Upper lobe of right lung (tissue), 1 donor: Measurements from ENCODE around the gene ACOXL. TPM values are rescaled to one million over a fixed set of nuclear protein-coding genes. Genes with fewer than 3 reads are reported as not detected.

ENCODE experiments used
- ATAC-seq: fragments of 200-7000 bp; cut with Tn5 transposase; one replicate; pipeline ENCODE4 v1.9.1; 2020; ENCODE audit warnings: mild to moderate bottlenecking, moderate library complexity
- DNase-seq: peaks from one replicate; pipeline ENCODE4 v3.0.0-alpha.2; 2020
- H3K27ac ChIP-seq: fragments of 200-600 bp; one replicate; pipeline ENCODE4 v1.8.0; 2022
- H3K27me3 ChIP-seq: fragments of 200-600 bp; one replicate; pipeline ENCODE4 v1.8.0; 2022; ENCODE audit warnings: mild to moderate bottlenecking
- H3K36me3 ChIP-seq: fragments of 200-600 bp; one replicate; pipeline ENCODE4 v1.8.0; 2022
- H3K4me1 ChIP-seq: fragments of 200-600 bp; one replicate; pipeline ENCODE4 v1.8.0; 2022
- H3K4me3 ChIP-seq: fragments of 200-600 bp; one replicate; pipeline ENCODE4 v1.8.0; 2022; ENCODE audit warnings: mild to moderate bottlenecking
- H3K9me3 ChIP-seq: fragments of 200-600 bp; one replicate; pipeline ENCODE4 v1.8.0; 2022
- CTCF ChIP-seq: fragments of 200-600 bp; IDR thresholded peaks from one replicate; pipeline ENCODE4 v1.8.0; 2022; ENCODE audit warnings: antibody characterized with exemption
- intact Hi-C: fragments of 100-400 bp; cut with DNase I; formaldehyde crosslinking; loops from one replicate; pipeline ENCODE4 v1.11.0; 2022
- total RNA-seq: library from RNA; stranded (reverse); fragmentation: NEBNext Ultra II Directional; extraction: Animal tissue kit (Norgen Biotek cat#: 25700); gene quantifications from one replicate; pipeline ENCODE4 v1.2.1, GENCODE V29; 2021
- donor health status: DM: no; HTN: yes; CAD: no; lungs with severe emphysema.

The ACOXL gene
- total RNA-seq, 1 donor from 2014 or later, result 47.5 TPM

GRCh38 chr2:111116011-111116746 is 383.8 kb downstream of the ACOXL start:
- no peak overlapping the region for H3K4me3 ChIP-seq
- H3K9me3 ChIP-seq, result no peaks in the 10 kb centered on the region
- H3K27me3 ChIP-seq, result peaks cover 4% of the 10 kb centered on the region
- no peaks in the 10 kb centered on the region for H3K36me3 ChIP-seq
- H3K27ac ChIP-seq, result no peak overlapping the region
- intact Hi-C loops, result no loop called here
- H3K4me1 ChIP-seq, result peaks cover 24% of the 10 kb centered on the region
- TF ChIP-seq CTCF, result no peak
- DNase-seq (no peak), ATAC-seq (no peak)

GRCh38 chr2:111116843-111117597 is 384.6 kb downstream of the ACOXL start:
- Histone ChIP-seq H3K27me3 (peaks cover 4% of the 10 kb centered on the region), H3K9me3 (no peaks in the 10 kb centered on the region), H3K27ac (no peak overlapping the region), H3K4me1 (peaks cover 24% of the 10 kb centered on the region), H3K4me3 (peak overlapping the region; percentile 91), H3K36me3 (no peaks in the 10 kb centered on the region)
- DNase-seq (peak; percentile 81), ATAC-seq (peak; percentile 60)
- intact Hi-C loops, result no loop called here
- TF ChIP-seq CTCF, result peak; percentile 85

DNA sequence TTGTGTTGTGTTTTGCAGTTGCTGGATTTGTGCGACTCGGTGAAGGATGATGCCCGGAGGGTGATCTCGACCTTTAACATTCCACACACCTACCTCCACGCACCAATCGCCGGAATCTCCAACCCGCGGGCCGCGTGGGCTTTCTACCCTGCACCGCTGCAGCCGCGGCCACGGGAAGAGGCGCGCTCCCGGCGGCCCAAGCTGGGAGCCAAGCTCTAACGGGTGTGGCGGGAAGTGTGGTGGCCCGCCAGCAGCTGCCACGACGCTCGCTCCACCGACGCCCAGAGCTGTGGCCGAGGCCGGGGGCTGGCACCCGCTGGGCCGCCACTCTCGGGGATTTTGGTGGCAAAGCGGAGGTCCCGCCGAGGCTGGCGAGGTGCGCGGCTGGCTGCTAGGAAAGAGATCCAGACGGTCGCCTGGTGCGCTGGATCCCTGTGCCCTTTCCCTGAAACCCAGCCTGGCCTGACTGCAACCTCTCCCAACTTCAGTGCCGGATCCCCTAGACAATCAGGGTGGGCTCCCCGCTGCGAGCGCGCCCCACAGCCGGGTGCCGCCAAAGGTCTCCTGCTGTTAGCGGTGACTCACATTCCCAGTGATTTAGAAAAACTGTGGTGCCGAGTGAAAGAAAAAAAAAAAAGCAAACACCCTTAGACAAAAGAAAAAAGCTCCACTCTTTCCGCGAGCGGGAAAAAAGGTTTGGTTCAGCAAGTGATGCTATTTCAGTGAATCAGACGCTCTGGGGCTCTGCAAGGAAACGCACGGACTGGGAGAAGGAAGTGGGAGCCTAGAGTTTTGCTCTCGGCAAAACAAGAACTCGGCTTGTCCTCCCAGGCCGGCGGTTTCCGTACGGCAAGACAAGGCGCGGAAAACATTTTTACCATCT is 385.5 kb downstream of the ACOXL start:
- no peak for ATAC-seq
- no peak overlapping the region for H3K27ac ChIP-seq

DNA sequence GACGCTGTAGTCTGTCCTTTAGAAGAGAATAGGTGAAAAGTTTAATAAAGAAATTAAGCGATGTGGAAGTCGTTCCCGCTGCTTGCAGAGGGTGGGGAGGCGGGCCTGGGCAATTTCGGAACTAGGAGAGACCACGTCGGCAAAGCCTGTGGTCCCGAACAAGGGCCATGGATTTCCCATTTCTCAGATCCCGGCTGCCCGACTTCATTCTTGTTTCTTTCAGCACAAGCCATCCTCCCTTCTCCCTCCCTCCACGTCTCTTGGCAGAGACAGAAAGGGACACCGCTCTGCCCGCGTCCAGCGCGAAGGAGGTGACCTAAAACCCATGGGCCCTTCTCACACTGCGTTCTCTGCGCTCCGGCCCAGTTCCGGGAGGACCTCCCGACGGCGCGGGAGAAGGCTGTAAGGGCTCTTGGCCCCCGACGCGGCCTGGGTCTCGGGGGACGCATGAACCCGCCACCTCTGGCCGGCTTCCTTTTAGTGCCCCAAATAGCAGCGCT is 386.2 kb downstream of the ACOXL start:
- peaks cover 29% of the 10 kb centered on the region for H3K4me1 ChIP-seq
- H3K4me3 ChIP-seq, result peak overlapping the region; percentile 91
- no peak for ATAC-seq
- H3K27ac ChIP-seq, result no peak overlapping the region
- H3K27me3 ChIP-seq, result peaks cover 4% of the 10 kb centered on the region
- no peak for TF ChIP-seq CTCF
- no peak for DNase-seq
- no peaks in the 10 kb centered on the region for H3K9me3 ChIP-seq
- intact Hi-C loops, result no loop called here
- no peaks in the 10 kb centered on the region for H3K36me3 ChIP-seq

More for the DNA sequence above, 385.5 kb downstream of the ACOXL start:
- Histone ChIP-seq H3K9me3 (no peaks in the 10 kb centered on the region), H3K27me3 (peaks cover 4% of the 10 kb centered on the region), H3K36me3 (no peaks in the 10 kb centered on the region), H3K4me1 (peaks cover 24% of the 10 kb centered on the region), H3K4me3 (peak overlapping the region; percentile 91)
- no peak for TF ChIP-seq CTCF
- intact Hi-C loops, result no loop called here
- DNase-seq, result no peak
